HCT116 (cell line): ENCODE results near the gene DAP. TPM values are rescaled to one million over a fixed set of nuclear protein-coding genes. Genes with fewer than 3 reads are reported as not detected.
A peak's percentile ranks its signal among the peaks of the same experiment; 100 is the strongest.

Experiments
- ATAC-seq: fragments of 200-7000 bp; cut with Tn5 transposase; 2 replicates; pipeline ENCODE4 v1.9.1; 2020; ENCODE audit warnings: mild to moderate bottlenecking, moderate library complexity
- BruUV-seq: library from RNA; stranded (reverse); fragments of 400-500 nt; replicated peaks from 2 replicates; lab custom pipeline; 2021; lab: Mats Ljungman, UMichigan
- CTCF ChIA-PET: fragments of 300-600 bp; sonication (Branson Sonifier 250); formaldehyde crosslinking; loops from one replicate; lab custom pipeline; 2021; ENCODE audit warnings: antibody characterized with exemption; lab: Charles Lee
- POLR2A ChIA-PET: fragments of 300-600, 350-600 bp; sonication (Branson Sonifier 250); formaldehyde crosslinking; loops from one replicate; lab custom pipeline; 2021; ENCODE audit warnings: antibody characterized with exemption; lab: Charles Lee
- RAD21 ChIA-PET, 2 experiments: fragments of 300-600 bp; sonication (Branson Sonifier 250); formaldehyde crosslinking; loops; one replicate each; lab custom pipeline; 2023; ENCODE audit warnings: low total read pairs in 2 of 2; ENCODE audit not compliant: uncharacterized antibody in 2 of 2, unreplicated experiment in 2 of 2, low non-redundant PET in 1 of 2; lab: Charles Lee
- DNase-seq: peaks from one replicate; pipeline ENCODE4 v3.0.0-alpha.2; 2010; ENCODE audit warnings: low read depth, low spot score
- H2AFZ ChIP-seq: fragments of 200-600 bp; shearing (Covaris generic), sonication (generic); 2 replicates; pipeline ENCODE4 v1.6.1; 2017; ENCODE audit warnings: low read depth, mixed run types, mixed read lengths, antibody characterized with exemption, low read length; ENCODE audit not compliant: poor library complexity, severe bottlenecking
- H3K27ac ChIP-seq: 2 replicates; pipeline ENCODE4 v1.5.1; 2012; ENCODE audit warnings: low read depth, low read length
- H3K27me3 ChIP-seq: fragments of 200-600 bp; sonication (generic); 2 replicates; pipeline ENCODE4 v1.6.1; 2016; ENCODE audit warnings: mixed run types, low read length, mixed read lengths; ENCODE audit not compliant: insufficient read depth
- H3K36me3 ChIP-seq, 2 experiments: fragments of 200-500 bp in 1 of 2; fragments of 200-600 bp in 1 of 2; sonication (Bioruptor generic) in 1 of 2; sonication (generic) in 1 of 2; 2 replicates each; pipeline versions ENCODE4 v1.5.1 to v1.6.1; 2014 to 2016; ENCODE audit warnings: low read length in 2 of 2, inconsistent platforms in 1 of 2, mixed read lengths in 1 of 2, mixed run types in 1 of 2; ENCODE audit not compliant: insufficient read depth in 2 of 2, control insufficient read depth in 1 of 2
- H3K4me1 ChIP-seq, 2 experiments: fragments of 200-600 bp in 1 of 2; sonication (generic) in 1 of 2; 2 replicates each; pipeline versions ENCODE4 v1.5.1 to v1.6.1; 2012 to 2017; ENCODE audit warnings: low read length in 2 of 2, inconsistent platforms in 1 of 2, mild to moderate bottlenecking in 1 of 2, mixed read lengths in 1 of 2, mixed run types in 1 of 2, moderate library complexity in 1 of 2; ENCODE audit not compliant: insufficient read depth in 2 of 2, control insufficient read depth in 1 of 2
- H3K4me2 ChIP-seq: fragments of 200-600 bp; sonication (generic); 2 replicates; pipeline ENCODE4 v1.6.1; 2017; ENCODE audit warnings: mixed run types, low read length, mixed read lengths
- H3K4me3 ChIP-seq, 2 experiments: fragments of 200-600 bp in 1 of 2; sonication (generic) in 1 of 2; replicated peaks in 1 of 2; 2 replicates each; pipeline ENCODE4 v1.5.1; 2011 to 2016; ENCODE audit warnings: low read length in 2 of 2, control low read depth in 1 of 2, low read depth in 1 of 2, mild to moderate bottlenecking in 1 of 2, mixed read lengths in 1 of 2, mixed run types in 1 of 2
- H3K79me2 ChIP-seq: fragments of 200-600 bp; sonication (generic); 2 replicates; pipeline ENCODE4 v1.6.1; 2017; ENCODE audit warnings: mild to moderate bottlenecking, mixed run types, low read length, moderate library complexity, mixed read lengths; ENCODE audit not compliant: insufficient read depth
- H3K9ac ChIP-seq: fragments of 200-600 bp; sonication (generic); 2 replicates; pipeline ENCODE4 v1.6.1; 2016; ENCODE audit warnings: low read length, mixed read lengths
- H3K9me2 ChIP-seq: fragments of 200-600 bp; sonication (generic), shearing (Covaris generic); 2 replicates; pipeline ENCODE4 v1.6.1; 2017; ENCODE audit warnings: mixed run types, mild to moderate bottlenecking, moderate library complexity; ENCODE audit not compliant: insufficient read depth
- H3K9me3 ChIP-seq, 2 experiments: fragments of 200-500 bp in 1 of 2; fragments of 200-600 bp in 1 of 2; sonication (Bioruptor generic) in 1 of 2; sonication (generic) in 1 of 2; 2 replicates each; pipeline ENCODE4 v1.6.1; 2014 to 2017; ENCODE audit warnings: low read length in 2 of 2, mixed read lengths in 2 of 2, inconsistent platforms in 1 of 2, low read depth in 1 of 2, mild to moderate bottlenecking in 1 of 2, mixed run types in 1 of 2, moderate library complexity in 1 of 2; ENCODE audit not compliant: control insufficient read depth in 1 of 2, insufficient read depth in 1 of 2
- H4K20me1 ChIP-seq: fragments of 200-600 bp; sonication (generic), shearing (Covaris generic); 2 replicates; pipeline ENCODE4 v1.6.1; 2017; ENCODE audit warnings: mixed run types, mild to moderate bottlenecking, moderate library complexity; ENCODE audit not compliant: insufficient read depth
- CBX3 ChIP-seq: IDR thresholded peaks from 2 replicates; pipeline ENCODE4 v1.6.1; 2012; ENCODE audit warnings: low read depth
- CEBPB ChIP-seq: IDR thresholded peaks from 2 replicates; pipeline ENCODE4 v1.6.1; 2012; ENCODE audit warnings: low read depth
- FOSL1 ChIP-seq: IDR thresholded peaks from 2 replicates; pipeline ENCODE4 v1.6.1; 2012; ENCODE audit warnings: low read depth
- JUND ChIP-seq: IDR thresholded peaks from 2 replicates; pipeline ENCODE4 v1.6.1; 2012
- POLR2AphosphoS5 ChIP-seq: IDR thresholded peaks from 2 replicates; pipeline ENCODE4 v1.6.1; 2011; ENCODE audit warnings: mild to moderate bottlenecking, low read depth, low read length, moderate library complexity
- RAD21 ChIP-seq: IDR thresholded peaks from 2 replicates; pipeline ENCODE4 v1.6.1; 2012; ENCODE audit warnings: low read depth, mild to moderate bottlenecking
- SIN3A ChIP-seq: IDR thresholded peaks from 2 replicates; pipeline ENCODE4 v1.6.1; 2012; ENCODE audit warnings: low read depth
- SP1 ChIP-seq: IDR thresholded peaks from 2 replicates; pipeline ENCODE4 v1.6.1; 2012; ENCODE audit warnings: low read depth
- intact Hi-C: fragments of 100-400 bp; cut with micrococcal nuclease; formaldehyde crosslinking; loops from 2 replicates; pipeline ENCODE4 v1.10.0; 2022
- total RNA-seq: library from RNA; stranded (reverse); gene quantifications from one replicate; pipeline ENCODE4 v1.2.1, GENCODE V29; 2021; ENCODE audit not compliant: unreplicated experiment
- TF ChIP-seq, protein P1 (sequence below): IDR thresholded peaks from 2 replicates; pipeline ENCODE4 v1.6.1; 2012; ENCODE audit warnings: low read depth

Gene DAP
- total RNA-seq, 1 experiment from 2014 or later: 59.1 TPM

DNA sequence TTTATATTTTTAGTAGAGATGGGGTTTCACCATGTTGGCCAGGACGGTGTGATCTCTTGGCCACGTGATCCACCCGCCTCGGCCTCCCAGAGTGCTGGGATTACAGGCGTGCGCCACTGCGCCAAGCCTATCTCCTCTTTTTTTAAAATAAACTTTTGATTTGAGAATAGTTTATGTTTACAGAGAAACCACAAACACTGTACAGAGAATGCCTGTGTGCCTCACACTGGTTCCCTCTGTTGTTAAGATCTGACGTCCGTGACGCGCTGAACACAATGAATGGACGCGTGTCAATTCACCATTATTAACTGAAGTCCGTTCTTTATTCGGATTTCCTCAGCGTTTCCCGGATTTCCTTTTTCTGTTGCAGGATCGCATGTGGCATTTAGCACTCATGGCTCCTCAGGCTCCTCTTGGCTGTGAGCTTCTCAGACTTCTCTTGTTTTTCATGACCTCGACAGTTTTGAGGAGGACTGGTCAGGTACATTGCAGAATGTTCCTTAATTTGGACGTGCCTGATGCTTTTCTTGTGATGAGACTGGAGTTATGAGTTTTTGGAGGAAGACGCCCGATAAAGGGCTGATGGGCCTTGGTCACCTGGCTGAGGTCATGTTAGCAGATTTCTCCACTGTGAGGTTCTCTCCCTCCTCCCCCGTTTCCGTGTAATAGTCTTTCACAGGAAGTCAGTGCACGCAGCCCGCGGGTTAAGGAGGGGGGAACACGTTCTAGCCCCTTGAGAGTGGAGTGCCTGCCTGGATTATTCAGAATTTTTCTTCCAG is 127.6 kb downstream of the DAP start:
- intact Hi-C loops: no loop called here
- Histone ChIP-seq H3K9me2 (no peaks in the 10 kb centered on the region), H3K9me3 (no peaks in the 10 kb centered on the region; a peak in 1 of 4 replicates), H2AFZ (no peak overlapping the region), H3K36me3 (peaks cover 0 to 8% of the 10 kb centered on the region in 2 experiments; a peak in 1 of 4 replicates), H3K27me3 (no peaks in the 10 kb centered on the region), H3K9ac (no peak overlapping the region), H3K79me2 (peaks cover 50% of the 10 kb centered on the region; the same call in 1 of the 2 replicates), H4K20me1 (no peaks in the 10 kb centered on the region), H3K27ac (no peak overlapping the region), H3K4me3 (no peak overlapping the region), H3K4me2 (0 out of 2 replicates have a peak overlapping the region, but pooled peaks have one; percentile 4), H3K4me1 (peaks cover 9 to 65% of the 10 kb centered on the region in 2 experiments)
- POLR2A ChIA-PET: no interaction called here
- RAD21 ChIA-PET: no interaction called here
- CTCF ChIA-PET: no interaction called here
- no peak for TF ChIP-seq SIN3A
- TF ChIP-seq CEBPB: no peak
- TF ChIP-seq RAD21: no peak
- no peak for TF ChIP-seq POLR2AphosphoS5
- TF ChIP-seq CBX3: no peak
- BruUV-seq: no TSS peak
- ATAC-seq: no peak
- no peak for DNase-seq

DNA sequence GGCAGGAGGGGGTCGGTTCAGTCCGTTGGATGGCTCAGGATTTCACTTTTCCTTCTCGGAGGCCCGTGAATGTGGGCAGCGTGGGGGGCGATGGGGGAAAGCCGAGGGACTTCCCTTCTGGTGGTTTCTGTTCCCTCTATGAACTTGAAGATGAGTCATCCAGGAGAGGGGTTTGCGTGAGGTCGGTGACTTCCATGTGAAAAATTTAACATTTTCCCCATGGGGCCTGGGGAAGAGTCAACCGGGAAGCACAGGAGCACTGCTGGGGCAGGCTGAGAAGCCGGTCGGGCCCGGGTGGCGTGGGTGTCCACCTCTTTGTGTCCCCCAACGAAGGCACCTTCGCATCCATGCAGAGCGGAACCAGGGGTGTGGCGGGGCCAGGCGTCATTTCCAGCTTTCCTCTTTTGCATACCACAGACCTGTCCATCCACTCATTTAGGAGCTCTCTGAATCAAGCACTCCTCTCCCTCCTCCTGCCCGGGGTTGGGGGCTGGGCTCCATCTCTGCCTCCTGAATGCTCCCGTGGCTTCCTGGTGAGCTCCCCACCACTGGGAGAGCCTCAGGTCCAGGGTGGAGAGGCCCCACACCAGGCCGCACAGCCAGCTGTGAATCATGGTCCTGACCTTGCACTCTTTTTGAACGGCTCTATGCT is 128.8 kb downstream of the DAP start:
- Histone ChIP-seq H3K4me2 (peak overlapping the region; percentile 76), H3K9ac (peak overlapping the region; percentile 58), H3K4me1 (peaks cover 11 to 73% of the 10 kb centered on the region in 2 experiments), H2AFZ (no peak overlapping the region), H3K9me2 (no peaks in the 10 kb centered on the region), H3K27me3 (no peaks in the 10 kb centered on the region), H3K27ac (peak overlapping the region; percentile 55), H3K9me3 (no peaks in the 10 kb centered on the region; a peak in 1 of 4 replicates), H4K20me1 (no peaks in the 10 kb centered on the region), H3K36me3 (peaks cover 0 to 4% of the 10 kb centered on the region in 2 experiments; a peak in 1 of 4 replicates), H3K79me2 (peaks cover 41% of the 10 kb centered on the region; the same call in 1 of the 2 replicates), H3K4me3 (peak overlapping the region; percentile 18 to 45; a peak in 3 of 4 replicates)
- TF ChIP-seq SP1 (0 out of 2 replicates have a peak, but pooled peaks have one; percentile 23), SIN3A (no peak), FOSL1 (peak; percentile 58), JUND (peak; percentile 42; the same call in 1 of the 2 replicates)
- TF ChIP-seq, protein P1, sequence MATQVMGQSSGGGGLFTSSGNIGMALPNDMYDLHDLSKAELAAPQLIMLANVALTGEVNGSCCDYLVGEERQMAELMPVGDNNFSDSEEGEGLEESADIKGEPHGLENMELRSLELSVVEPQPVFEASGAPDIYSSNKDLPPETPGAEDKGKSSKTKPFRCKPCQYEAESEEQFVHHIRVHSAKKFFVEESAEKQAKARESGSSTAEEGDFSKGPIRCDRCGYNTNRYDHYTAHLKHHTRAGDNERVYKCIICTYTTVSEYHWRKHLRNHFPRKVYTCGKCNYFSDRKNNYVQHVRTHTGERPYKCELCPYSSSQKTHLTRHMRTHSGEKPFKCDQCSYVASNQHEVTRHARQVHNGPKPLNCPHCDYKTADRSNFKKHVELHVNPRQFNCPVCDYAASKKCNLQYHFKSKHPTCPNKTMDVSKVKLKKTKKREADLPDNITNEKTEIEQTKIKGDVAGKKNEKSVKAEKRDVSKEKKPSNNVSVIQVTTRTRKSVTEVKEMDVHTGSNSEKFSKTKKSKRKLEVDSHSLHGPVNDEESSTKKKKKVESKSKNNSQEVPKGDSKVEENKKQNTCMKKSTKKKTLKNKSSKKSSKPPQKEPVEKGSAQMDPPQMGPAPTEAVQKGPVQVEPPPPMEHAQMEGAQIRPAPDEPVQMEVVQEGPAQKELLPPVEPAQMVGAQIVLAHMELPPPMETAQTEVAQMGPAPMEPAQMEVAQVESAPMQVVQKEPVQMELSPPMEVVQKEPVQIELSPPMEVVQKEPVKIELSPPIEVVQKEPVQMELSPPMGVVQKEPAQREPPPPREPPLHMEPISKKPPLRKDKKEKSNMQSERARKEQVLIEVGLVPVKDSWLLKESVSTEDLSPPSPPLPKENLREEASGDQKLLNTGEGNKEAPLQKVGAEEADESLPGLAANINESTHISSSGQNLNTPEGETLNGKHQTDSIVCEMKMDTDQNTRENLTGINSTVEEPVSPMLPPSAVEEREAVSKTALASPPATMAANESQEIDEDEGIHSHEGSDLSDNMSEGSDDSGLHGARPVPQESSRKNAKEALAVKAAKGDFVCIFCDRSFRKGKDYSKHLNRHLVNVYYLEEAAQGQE: no peak
- CTCF ChIA-PET: no interaction called here
- RAD21 ChIA-PET: no interaction called here
- POLR2A ChIA-PET: no interaction called here
- peak; percentile 52 for ATAC-seq
- no TSS peak for BruUV-seq
- DNase-seq: peak; percentile 34
- intact Hi-C loops: no loop called here
